Measurements from ENCODE around the gene PCDHGA12. TPM values are rescaled to one million over a fixed set of nuclear protein-coding genes. Genes with fewer than 3 reads are reported as not detected.

Gene PCDHGA12
- total RNA-seq, 1 donor from 2014 or later = 18.5 TPM

DNA sequence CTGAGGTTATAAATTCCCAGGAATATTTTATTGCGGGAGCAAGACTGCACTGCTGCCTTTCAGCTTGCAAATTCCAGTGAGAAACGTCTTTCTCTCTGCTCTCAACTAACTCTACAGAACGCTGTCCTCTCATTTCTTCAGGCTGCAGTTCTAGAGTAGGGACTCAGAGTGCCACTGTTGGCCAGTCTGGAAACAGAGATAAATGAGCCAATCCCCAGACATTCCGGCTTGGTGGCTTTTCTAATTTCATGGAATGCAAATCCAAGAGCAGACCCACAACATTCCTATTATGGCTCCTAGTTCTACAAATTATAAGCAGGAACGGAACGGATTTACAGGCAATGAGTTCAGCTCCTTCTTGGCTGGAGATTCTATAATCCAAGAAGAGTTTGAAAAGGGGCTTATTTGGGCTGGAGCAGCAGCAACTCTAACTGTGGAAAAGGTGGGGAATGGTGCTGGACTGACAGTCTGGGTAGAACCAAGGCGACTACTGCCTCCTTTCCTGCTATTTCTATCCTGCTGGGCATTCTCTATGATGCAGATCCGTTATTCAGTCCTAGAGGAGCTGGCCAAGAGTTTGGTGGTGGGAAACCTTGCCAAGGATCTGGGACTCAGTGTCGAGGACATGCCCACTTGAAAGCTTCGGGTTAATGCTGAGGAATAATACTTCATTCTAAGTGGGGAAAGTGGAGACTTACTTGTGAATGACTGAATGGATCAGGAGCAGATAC is 9.3 kb downstream of the PCDHGA12 start:
- no peaks in the 10 kb centered on the region for H3K4me1 ChIP-seq
- no peaks in the 10 kb centered on the region for H3K27me3 ChIP-seq
- peaks cover 75 to 97% of the 10 kb centered on the region in 2 donors for H3K9me3 ChIP-seq
- intact Hi-C loops (cut with DNase I) = no loop called here
- no peak overlapping the region for H3K4me3 ChIP-seq
- no peak for DNase-seq (ENCODE audit: low spot score in 2 of 2)
- H3K36me3 ChIP-seq = peaks cover 0 to 3% of the 10 kb centered on the region in 2 donors
- TF ChIP-seq, protein P1, sequence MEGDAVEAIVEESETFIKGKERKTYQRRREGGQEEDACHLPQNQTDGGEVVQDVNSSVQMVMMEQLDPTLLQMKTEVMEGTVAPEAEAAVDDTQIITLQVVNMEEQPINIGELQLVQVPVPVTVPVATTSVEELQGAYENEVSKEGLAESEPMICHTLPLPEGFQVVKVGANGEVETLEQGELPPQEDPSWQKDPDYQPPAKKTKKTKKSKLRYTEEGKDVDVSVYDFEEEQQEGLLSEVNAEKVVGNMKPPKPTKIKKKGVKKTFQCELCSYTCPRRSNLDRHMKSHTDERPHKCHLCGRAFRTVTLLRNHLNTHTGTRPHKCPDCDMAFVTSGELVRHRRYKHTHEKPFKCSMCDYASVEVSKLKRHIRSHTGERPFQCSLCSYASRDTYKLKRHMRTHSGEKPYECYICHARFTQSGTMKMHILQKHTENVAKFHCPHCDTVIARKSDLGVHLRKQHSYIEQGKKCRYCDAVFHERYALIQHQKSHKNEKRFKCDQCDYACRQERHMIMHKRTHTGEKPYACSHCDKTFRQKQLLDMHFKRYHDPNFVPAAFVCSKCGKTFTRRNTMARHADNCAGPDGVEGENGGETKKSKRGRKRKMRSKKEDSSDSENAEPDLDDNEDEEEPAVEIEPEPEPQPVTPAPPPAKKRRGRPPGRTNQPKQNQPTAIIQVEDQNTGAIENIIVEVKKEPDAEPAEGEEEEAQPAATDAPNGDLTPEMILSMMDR (IDR thresholded peaks at IDR 0.05) = no peak
- no peak overlapping the region for H3K27ac ChIP-seq

DNA sequence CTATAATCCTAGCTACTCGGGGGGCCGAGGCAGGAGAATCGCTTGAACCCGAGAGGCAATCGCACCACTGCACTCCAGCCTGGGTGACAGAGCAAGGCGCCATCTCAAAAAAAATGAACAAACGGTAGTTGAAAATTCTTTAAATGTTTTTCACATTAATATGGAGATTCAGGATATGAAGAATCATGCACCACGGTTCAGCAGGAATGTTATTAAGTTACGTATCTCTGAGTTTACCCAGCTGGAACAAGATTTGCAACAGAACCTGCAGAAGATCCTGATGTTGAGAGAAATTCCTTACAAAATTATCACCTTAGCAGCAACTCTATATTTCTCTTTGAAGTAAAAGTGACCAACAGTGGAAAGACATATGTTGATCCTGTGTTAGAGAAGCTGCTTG is 10.0 kb downstream of the PCDHGA12 start:
- Histone ChIP-seq H3K27ac (no peak overlapping the region), H3K4me3 (no peak overlapping the region), H3K4me1 (no peaks in the 10 kb centered on the region), H3K27me3 (no peaks in the 10 kb centered on the region), H3K9me3 (peaks cover 75 to 97% of the 10 kb centered on the region in 2 donors), H3K36me3 (peaks cover 0 to 3% of the 10 kb centered on the region in 2 donors)
- DNase-seq (ENCODE audit: low spot score in 2 of 2) = no peak
- intact Hi-C loops (cut with DNase I) = no loop called here
- TF ChIP-seq, protein P1 (IDR thresholded peaks at IDR 0.05) = no peak

DNA sequence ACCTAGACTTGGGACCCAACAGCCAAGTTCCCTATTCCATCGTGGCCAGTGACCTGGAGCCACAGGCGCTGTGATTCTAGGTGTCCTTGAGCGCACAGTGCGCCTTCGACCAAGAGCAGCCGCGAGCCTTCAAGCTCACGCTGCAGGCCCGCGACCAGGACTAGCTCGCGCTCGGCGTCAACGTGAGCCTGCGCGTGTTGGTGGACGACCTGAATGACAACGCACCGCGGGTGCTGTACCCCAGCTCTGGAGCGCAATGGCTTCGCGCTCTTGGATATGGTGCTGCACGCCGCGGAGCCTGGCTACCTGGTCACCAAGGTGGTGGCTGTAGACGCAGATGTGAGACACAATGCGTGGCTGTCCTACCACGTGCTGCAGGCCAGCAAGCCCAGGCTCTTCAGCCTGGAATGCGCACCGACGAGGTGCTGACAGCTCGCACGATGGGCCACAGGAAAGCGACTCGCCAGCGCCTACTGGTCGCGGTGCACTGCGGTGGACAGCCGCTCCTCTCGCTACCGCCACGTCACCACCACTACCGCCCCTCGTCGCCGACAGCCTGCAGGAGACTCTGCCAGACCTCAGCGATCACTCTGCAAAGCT is 11.4 kb downstream of the PCDHGA12 start:
- peaks cover 74 to 97% of the 10 kb centered on the region in 2 donors for H3K9me3 ChIP-seq
- no peak for DNase-seq (ENCODE audit: low spot score in 2 of 2)
- no peak overlapping the region for H3K27ac ChIP-seq
- intact Hi-C loops (cut with DNase I) = no loop called here
- no peak overlapping the region for H3K4me3 ChIP-seq
- peaks cover 0 to 3% of the 10 kb centered on the region in 2 donors for H3K36me3 ChIP-seq
- no peaks in the 10 kb centered on the region for H3K4me1 ChIP-seq
- no peaks in the 10 kb centered on the region for H3K27me3 ChIP-seq
- TF ChIP-seq, protein P1 (IDR thresholded peaks at IDR 0.05) = no peak

DNA sequence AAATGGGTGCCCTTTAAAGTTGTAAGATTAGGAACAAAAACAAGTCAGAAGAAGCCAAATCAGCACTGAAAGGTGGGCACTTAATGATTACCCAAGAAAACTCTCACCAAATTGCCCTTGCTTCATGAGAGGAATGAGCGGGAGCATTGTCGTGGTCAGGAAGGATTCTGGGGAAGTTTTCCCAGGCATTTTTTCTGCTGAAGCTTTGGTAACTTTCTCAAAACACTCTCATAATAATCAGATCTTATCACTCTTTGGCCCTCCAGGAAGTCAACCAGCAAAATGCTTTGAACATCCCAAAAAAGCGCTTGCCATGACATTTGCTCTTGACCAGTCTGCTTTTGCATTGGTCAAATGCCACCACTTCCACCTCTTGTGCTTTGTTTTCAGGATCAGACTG is 35.0 kb downstream of the PCDHGA12 start:
- intact Hi-C loops (cut with DNase I) = no loop called here
- H3K36me3 ChIP-seq = no peaks in the 10 kb centered on the region
- no peak overlapping the region for H3K27ac ChIP-seq
- H3K4me3 ChIP-seq = no peak overlapping the region
- no peak for DNase-seq (ENCODE audit: low spot score in 2 of 2)
- H3K27me3 ChIP-seq = no peaks in the 10 kb centered on the region
- TF ChIP-seq, protein P1 (IDR thresholded peaks at IDR 0.05) = no peak
- H3K4me1 ChIP-seq = no peaks in the 10 kb centered on the region
- H3K9me3 ChIP-seq = peaks cover 0 to 9% of the 10 kb centered on the region in 2 donors

DNA sequence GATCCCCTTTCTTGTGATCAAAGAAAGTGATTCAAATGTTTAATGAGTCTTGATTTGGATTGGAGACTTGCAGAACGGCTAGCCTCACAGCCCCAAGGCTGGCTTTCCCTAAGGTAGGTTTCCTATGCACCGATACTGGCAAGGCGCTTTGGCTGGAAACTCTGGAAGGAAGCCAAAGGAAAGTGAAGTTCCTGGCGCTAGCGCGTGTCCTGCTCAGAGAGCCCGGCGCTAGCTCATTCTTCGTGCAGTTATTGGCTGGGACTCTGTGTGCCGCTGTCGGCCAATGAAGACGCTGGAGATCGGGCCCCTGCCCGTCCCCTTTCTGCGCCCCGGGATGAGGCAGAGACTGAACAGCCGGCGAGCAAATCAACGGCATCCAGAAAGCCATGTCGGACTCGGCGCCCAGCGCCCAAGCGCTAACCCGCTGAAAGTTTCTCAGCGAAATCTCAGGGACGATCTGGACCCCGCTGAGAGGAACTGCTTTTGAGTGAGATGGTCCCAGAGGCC is 45.4 kb downstream of the PCDHGA12 start, which contains the start of gene PCDHGC3:
Gene PCDHGC3, plus strand, starts transcription at position 342 of the 507 bp plus-strand sequence. Its CDS starts 151 bp downstream, at position 493.
- Histone ChIP-seq H3K9me3 (no peaks in the 10 kb centered on the region), H3K27me3 (no peaks in the 10 kb centered on the region), H3K4me1 (peaks cover 15 to 34% of the 10 kb centered on the region in 2 donors), H3K4me3 (peak within 1 kb of the TSS; percentile 77 to 83), H3K27ac (peak within 1 kb of the TSS; percentile 90 to 92), H3K36me3 (no peaks in the 10 kb centered on the region)
- TF ChIP-seq, protein P1 (IDR thresholded peaks at IDR 0.05) = peak; percentile 25 to 57 (median 57)
- intact Hi-C loops (cut with DNase I) = loop anchor here (1.0 to 5.0 kb wide), 4 partner anchors 34 to 142 kb away; partner anchors contain the start of gene DIAPH1
- DNase-seq (ENCODE audit: low spot score in 2 of 2) = peak; percentile 83 to 96
